ENCODE data around the gene ARID3C.

The ARID3C gene

GRCh38 chr9:34600908-34601307 is 28.0 kb downstream of the ARID3C start:
- Histone ChIP-seq H3K27me3 (ENCODE audit: control insufficient read depth in 2 of 2, insufficient read depth in 2 of 2, low read length in 2 of 2) (peaks cover 0 to 4% of the 10 kb centered on the region in 2 donors), H3K9ac (ENCODE audit: low read depth in 1 of 2, low read length in 2 of 2) (no peak overlapping the region), H3K4me3 (ENCODE audit: low read length in 2 of 2) (no peak overlapping the region), H3K9me3 (ENCODE audit: control insufficient read depth in 2 of 2, low read length in 2 of 2) (no peaks in the 10 kb centered on the region), H3K36me3 (ENCODE audit: control insufficient read depth in 2 of 2, insufficient read depth in 2 of 2, low read length in 2 of 2) (no peaks in the 10 kb centered on the region), H3K4me1 (ENCODE audit: control insufficient read depth in 2 of 2, insufficient read depth in 2 of 2, low read length in 2 of 2) (no peaks in the 10 kb centered on the region), H3K27ac (ENCODE audit: low read depth in 2 of 2, low read length in 2 of 2) (no peak overlapping the region)

DNA sequence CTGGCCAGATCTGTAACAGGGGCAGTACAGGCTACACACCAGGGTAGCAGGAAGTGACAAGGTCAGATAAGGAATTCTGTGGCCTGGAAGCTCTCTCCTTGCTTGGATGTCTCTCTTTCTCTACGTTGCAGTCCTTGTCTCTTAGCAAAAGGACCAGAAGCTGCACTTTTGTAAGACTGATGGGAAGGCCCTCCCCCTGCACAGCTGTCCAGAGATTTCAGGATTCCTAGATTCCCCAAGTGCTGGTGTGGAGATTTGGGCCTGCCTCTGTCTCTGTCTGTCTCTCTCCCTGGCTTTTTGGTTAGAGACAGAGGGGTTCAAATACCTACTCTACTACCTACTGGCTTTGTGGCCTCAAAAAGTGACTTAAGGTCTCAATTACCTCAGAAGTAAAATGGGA is 29.3 kb downstream of the ARID3C start:
- H3K27me3 ChIP-seq (ENCODE audit: control insufficient read depth in 2 of 2, insufficient read depth in 2 of 2, low read length in 2 of 2), result no peaks in the 10 kb centered on the region
- H3K27ac ChIP-seq (ENCODE audit: low read depth in 2 of 2, low read length in 2 of 2), result no peak overlapping the region
- H3K9me3 ChIP-seq (ENCODE audit: control insufficient read depth in 2 of 2, low read length in 2 of 2), result no peaks in the 10 kb centered on the region
- H3K4me1 ChIP-seq (ENCODE audit: control insufficient read depth in 2 of 2, insufficient read depth in 2 of 2, low read length in 2 of 2), result no peaks in the 10 kb centered on the region
- no peak overlapping the region for H3K9ac ChIP-seq (ENCODE audit: low read depth in 1 of 2, low read length in 2 of 2)
- no peaks in the 10 kb centered on the region for H3K36me3 ChIP-seq (ENCODE audit: control insufficient read depth in 2 of 2, insufficient read depth in 2 of 2, low read length in 2 of 2)
- no peak overlapping the region for H3K4me3 ChIP-seq (ENCODE audit: low read length in 2 of 2)

- no peak overlapping the region for H3K27ac ChIP-seq (ENCODE audit: low read depth in 2 of 2, low read length in 2 of 2)
Observed at GRCh38 chr9:34594177-34594576, 34.7 kb downstream of the ARID3C start.

GRCh38 chr9:34592895-34593601 is 35.8 kb downstream of the ARID3C start:
- Histone ChIP-seq H3K9me3 (ENCODE audit: control insufficient read depth in 2 of 2, low read length in 2 of 2) (no peaks in the 10 kb centered on the region), H3K4me3 (ENCODE audit: low read length in 2 of 2) (no peak overlapping the region), H3K9ac (ENCODE audit: low read depth in 1 of 2, low read length in 2 of 2) (no peak overlapping the region), H3K27ac (ENCODE audit: low read depth in 2 of 2, low read length in 2 of 2) (no peak overlapping the region), H3K4me1 (ENCODE audit: control insufficient read depth in 2 of 2, insufficient read depth in 2 of 2, low read length in 2 of 2) (peaks cover 17 to 21% of the 10 kb centered on the region in 2 donors), H3K27me3 (ENCODE audit: control insufficient read depth in 2 of 2, insufficient read depth in 2 of 2, low read length in 2 of 2) (peaks cover 25 to 36% of the 10 kb centered on the region in 2 donors), H3K36me3 (ENCODE audit: control insufficient read depth in 2 of 2, insufficient read depth in 2 of 2, low read length in 2 of 2) (no peaks in the 10 kb centered on the region)

More at GRCh38 chr9:34594177-34594576, 34.7 kb downstream of the ARID3C start:
- no peak overlapping the region for H3K9ac ChIP-seq (ENCODE audit: low read depth in 1 of 2, low read length in 2 of 2)
- no peaks in the 10 kb centered on the region for H3K36me3 ChIP-seq (ENCODE audit: control insufficient read depth in 2 of 2, insufficient read depth in 2 of 2, low read length in 2 of 2)
- H3K27me3 ChIP-seq (ENCODE audit: control insufficient read depth in 2 of 2, insufficient read depth in 2 of 2, low read length in 2 of 2), result peaks cover 15 to 25% of the 10 kb centered on the region in 2 donors
- no peaks in the 10 kb centered on the region for H3K9me3 ChIP-seq (ENCODE audit: control insufficient read depth in 2 of 2, low read length in 2 of 2)
- peaks cover 17 to 19% of the 10 kb centered on the region in 2 donors for H3K4me1 ChIP-seq (ENCODE audit: control insufficient read depth in 2 of 2, insufficient read depth in 2 of 2, low read length in 2 of 2)
- H3K4me3 ChIP-seq (ENCODE audit: low read length in 2 of 2), result no peak overlapping the region

DNA sequence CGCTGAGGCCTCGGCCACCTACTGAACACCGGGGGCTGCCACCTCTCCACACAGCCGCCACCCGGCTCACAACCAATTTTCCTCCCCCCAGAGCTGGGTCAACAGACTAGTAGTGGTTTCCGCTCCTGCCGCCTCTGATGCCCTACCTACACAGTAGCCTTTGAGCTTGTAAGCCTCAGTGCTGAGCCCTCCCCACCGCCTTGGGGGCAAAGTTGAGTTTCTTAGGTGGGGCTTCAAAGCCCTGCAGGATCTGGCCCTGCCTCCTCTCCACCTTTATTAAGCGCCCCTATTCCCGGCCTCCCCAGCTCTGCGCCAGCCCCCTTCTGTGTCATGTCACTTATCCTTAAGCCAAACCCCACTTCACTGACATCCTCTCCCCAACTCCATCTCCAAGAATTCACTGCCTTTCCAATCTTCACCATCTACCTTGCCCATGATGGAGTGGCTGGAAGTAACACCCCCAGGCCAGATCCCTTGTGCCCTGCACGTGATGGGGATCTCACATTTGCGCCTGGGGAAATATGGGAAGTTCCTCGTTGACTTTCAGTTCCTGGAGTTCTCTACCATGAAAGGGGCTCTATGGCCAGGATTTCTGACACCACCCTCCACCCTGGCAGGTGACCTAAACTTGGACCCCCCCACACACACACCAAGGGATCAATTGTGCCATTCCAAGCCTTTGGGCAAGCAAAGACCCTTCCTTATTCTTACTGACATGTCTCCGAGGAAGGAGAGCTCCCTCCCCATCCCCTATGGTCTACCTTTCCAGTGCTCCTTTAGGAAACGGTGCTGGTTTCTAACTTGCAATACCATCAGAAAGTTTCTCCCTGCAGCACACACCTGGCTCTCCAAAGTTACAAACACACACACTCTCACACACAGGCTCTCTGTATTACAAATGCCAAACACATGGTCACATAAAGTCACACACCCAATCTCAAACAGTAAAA is 36.7 kb downstream of the ARID3C start:
- H3K36me3 ChIP-seq (ENCODE audit: control insufficient read depth in 2 of 2, insufficient read depth in 2 of 2, low read length in 2 of 2), result no peaks in the 10 kb centered on the region
- no peaks in the 10 kb centered on the region for H3K9me3 ChIP-seq (ENCODE audit: control insufficient read depth in 2 of 2, low read length in 2 of 2)
- H3K4me3 ChIP-seq (ENCODE audit: low read length in 2 of 2), result no peak overlapping the region
- H3K4me1 ChIP-seq (ENCODE audit: control insufficient read depth in 2 of 2, insufficient read depth in 2 of 2, low read length in 2 of 2), result peaks cover 17 to 21% of the 10 kb centered on the region in 2 donors
- peaks cover 34 to 44% of the 10 kb centered on the region in 2 donors for H3K27me3 ChIP-seq (ENCODE audit: control insufficient read depth in 2 of 2, insufficient read depth in 2 of 2, low read length in 2 of 2)
- H3K9ac ChIP-seq (ENCODE audit: low read depth in 1 of 2, low read length in 2 of 2), result no peak overlapping the region
- H3K27ac ChIP-seq (ENCODE audit: low read depth in 2 of 2, low read length in 2 of 2), result no peak overlapping the region

DNA sequence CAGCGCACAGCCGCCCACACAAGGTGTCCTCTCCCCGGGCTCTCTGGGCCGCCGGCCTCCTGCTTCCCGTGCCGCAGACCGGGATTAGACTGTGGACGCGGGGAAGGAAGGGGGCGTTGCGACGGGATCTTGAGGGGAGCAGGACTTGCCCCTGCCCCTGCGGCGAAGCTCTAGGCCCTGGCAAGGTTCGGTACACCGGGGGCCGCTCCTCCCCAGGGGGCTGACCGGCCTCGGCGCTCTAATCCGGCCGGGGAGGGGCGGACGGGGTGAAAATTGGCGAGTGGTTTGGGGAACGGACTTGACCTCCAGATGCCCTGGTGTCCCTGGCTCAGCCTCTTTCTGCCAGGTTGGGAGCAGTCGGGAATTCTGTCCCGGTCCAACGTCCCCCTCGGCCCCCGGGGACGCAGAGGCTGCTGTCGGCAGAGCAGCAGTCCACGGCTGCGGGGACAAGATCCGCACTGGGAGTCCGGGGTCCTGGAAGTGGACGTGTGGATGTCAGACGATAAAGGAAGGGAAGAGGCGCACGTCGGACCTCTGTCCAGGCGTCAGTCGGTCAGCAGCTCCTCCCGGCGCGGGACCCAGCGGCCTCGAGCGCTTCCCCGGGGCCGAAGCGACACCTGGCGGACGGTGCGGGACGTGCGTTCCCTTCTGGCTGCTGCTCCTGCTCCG is 37.5 kb downstream of the ARID3C start:
- H3K27ac ChIP-seq (ENCODE audit: low read depth in 2 of 2, low read length in 2 of 2), result peak overlapping the region in 1 of 2 donors; percentile 5
- H3K4me1 ChIP-seq (ENCODE audit: control insufficient read depth in 2 of 2, insufficient read depth in 2 of 2, low read length in 2 of 2), result peaks cover 17 to 21% of the 10 kb centered on the region in 2 donors
- peak overlapping the region in 1 of 2 donors; percentile 13 for H3K9ac ChIP-seq (ENCODE audit: low read depth in 1 of 2, low read length in 2 of 2)
- H3K27me3 ChIP-seq (ENCODE audit: control insufficient read depth in 2 of 2, insufficient read depth in 2 of 2, low read length in 2 of 2), result peaks cover 42 to 53% of the 10 kb centered on the region in 2 donors
- no peaks in the 10 kb centered on the region for H3K36me3 ChIP-seq (ENCODE audit: control insufficient read depth in 2 of 2, insufficient read depth in 2 of 2, low read length in 2 of 2)
- H3K9me3 ChIP-seq (ENCODE audit: control insufficient read depth in 2 of 2, low read length in 2 of 2), result no peaks in the 10 kb centered on the region
- H3K4me3 ChIP-seq (ENCODE audit: low read length in 2 of 2), result peak overlapping the region; percentile 49 to 56

- Histone ChIP-seq H3K9ac (ENCODE audit: low read depth in 1 of 2, low read length in 2 of 2) (peak overlapping the region in 1 of 2 donors; percentile 18), H3K27ac (ENCODE audit: low read depth in 2 of 2, low read length in 2 of 2) (peak overlapping the region in 1 of 2 donors; percentile 58), H3K4me1 (ENCODE audit: control insufficient read depth in 2 of 2, insufficient read depth in 2 of 2, low read length in 2 of 2) (peaks cover 17 to 21% of the 10 kb centered on the region in 2 donors), H3K9me3 (ENCODE audit: control insufficient read depth in 2 of 2, low read length in 2 of 2) (no peaks in the 10 kb centered on the region), H3K4me3 (ENCODE audit: low read length in 2 of 2) (peak overlapping the region; percentile 49 to 56), H3K36me3 (ENCODE audit: control insufficient read depth in 2 of 2, insufficient read depth in 2 of 2, low read length in 2 of 2) (no peaks in the 10 kb centered on the region), H3K27me3 (ENCODE audit: control insufficient read depth in 2 of 2, insufficient read depth in 2 of 2, low read length in 2 of 2) (peaks cover 48 to 60% of the 10 kb centered on the region in 2 donors)
Observed at GRCh38 chr9:34590381-34591247, 38.3 kb downstream of the ARID3C start.

DNA sequence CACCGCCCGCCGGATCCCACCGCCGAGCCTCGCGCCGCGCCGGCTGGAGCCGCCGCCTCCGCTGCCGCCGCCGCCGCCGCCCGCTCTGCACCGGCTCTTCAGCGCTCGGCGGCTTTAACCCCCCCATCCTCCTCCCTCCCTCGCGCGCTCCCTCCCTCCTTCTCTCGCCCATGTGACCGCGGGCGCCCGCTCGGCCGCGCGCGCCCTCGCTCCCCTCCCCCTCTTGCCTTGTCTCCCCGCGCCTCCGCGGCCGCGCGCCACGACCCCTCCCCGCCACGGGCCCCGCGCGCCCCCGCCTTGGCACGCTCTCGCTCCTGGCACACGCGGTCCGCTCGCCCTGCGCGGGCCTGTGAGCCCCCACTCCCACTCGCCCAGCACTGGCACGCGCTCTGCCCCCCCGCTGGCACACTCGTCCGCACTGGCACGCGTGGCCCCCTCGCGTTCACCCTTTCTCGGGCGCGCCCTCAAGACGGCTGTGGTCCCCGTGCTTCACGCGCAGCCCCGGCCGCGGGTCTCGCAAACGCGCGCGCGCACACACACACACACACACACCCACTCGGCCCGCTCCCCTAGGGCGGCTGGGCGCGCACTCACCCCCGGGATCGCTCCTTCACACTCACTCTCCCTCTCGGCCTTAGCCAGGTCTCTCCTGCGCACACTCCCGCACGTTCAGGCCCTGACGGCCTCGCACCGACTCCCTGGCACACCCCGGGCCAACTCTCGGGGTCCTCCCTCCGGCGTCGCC is 39.1 kb downstream of the ARID3C start, which contains the start of gene CNTFR:
Gene CNTFR, minus strand, starts transcription at position 89 of the 745 bp plus-strand sequence. CDS start 20,743 bp downstream, outside the sequence.
- peak within 1 kb of the TSS in 1 of 2 donors; percentile 58 for H3K27ac ChIP-seq (ENCODE audit: low read depth in 2 of 2, low read length in 2 of 2)
- H3K27me3 ChIP-seq (ENCODE audit: control insufficient read depth in 2 of 2, insufficient read depth in 2 of 2, low read length in 2 of 2), result peaks cover 56 to 67% of the 10 kb centered on the region in 2 donors
- H3K4me3 ChIP-seq (ENCODE audit: low read length in 2 of 2), result peak within 1 kb of the TSS; percentile 56 to 58
- H3K9me3 ChIP-seq (ENCODE audit: control insufficient read depth in 2 of 2, low read length in 2 of 2), result no peaks in the 10 kb centered on the region
- H3K4me1 ChIP-seq (ENCODE audit: control insufficient read depth in 2 of 2, insufficient read depth in 2 of 2, low read length in 2 of 2), result peaks cover 17 to 21% of the 10 kb centered on the region in 2 donors
- no peaks in the 10 kb centered on the region for H3K36me3 ChIP-seq (ENCODE audit: control insufficient read depth in 2 of 2, insufficient read depth in 2 of 2, low read length in 2 of 2)
- H3K9ac ChIP-seq (ENCODE audit: low read depth in 1 of 2, low read length in 2 of 2), result peak within 1 kb of the TSS; percentile 2 to 18
